H9 (cell line): ENCODE data around the gene TCP10L. TPM values are rescaled to one million over a fixed set of nuclear protein-coding genes. Genes with fewer than 3 reads are reported as not detected.

Source experiments
- DNase-seq: peaks from one replicate; pipeline ENCODE4 v3.0.0-alpha.2; 2017
- H2AFZ ChIP-seq: one replicate; pipeline ENCODE4 v1.6.1; 2013; ENCODE audit warnings: mild to moderate bottlenecking, low read length, control low read depth, moderate library complexity
- H2AK5ac ChIP-seq: 2 replicates; pipeline ENCODE4 v1.6.1; 2013; ENCODE audit warnings: low read length, control low read depth, mixed read lengths; ENCODE audit not compliant: insufficient read length
- H2BK120ac ChIP-seq: one replicate; pipeline ENCODE4 v1.6.1; 2013; ENCODE audit warnings: low read depth, mild to moderate bottlenecking, low read length, control low read depth, inconsistent platforms; ENCODE audit not compliant: poor library complexity, severe bottlenecking
- H2BK12ac ChIP-seq: 2 replicates; pipeline ENCODE4 v1.6.1; 2013; ENCODE audit warnings: low read length, control low read depth, mixed read lengths, low read depth; ENCODE audit not compliant: insufficient read length
- H2BK15ac ChIP-seq: 2 replicates; pipeline ENCODE4 v1.6.1; 2013; ENCODE audit warnings: low read depth, low read length, control low read depth
- H2BK20ac ChIP-seq: one replicate; pipeline ENCODE4 v1.6.1; 2013; ENCODE audit warnings: low read depth, mild to moderate bottlenecking, low read length, control low read depth, inconsistent platforms; ENCODE audit not compliant: poor library complexity, severe bottlenecking
- H2BK5ac ChIP-seq: 2 replicates; pipeline ENCODE4 v1.6.1; 2013; ENCODE audit warnings: low read length, control low read depth, mixed read lengths; ENCODE audit not compliant: insufficient read length
- H3K14ac ChIP-seq: 2 replicates; pipeline ENCODE4 v1.6.1; 2013; ENCODE audit warnings: low read length, control low read depth; ENCODE audit not compliant: insufficient read depth
- H3K18ac ChIP-seq: 2 replicates; pipeline ENCODE4 v1.6.1; 2013; ENCODE audit warnings: low read depth, mild to moderate bottlenecking, mixed read lengths, low read length, control low read depth; ENCODE audit not compliant: insufficient read length
- H3K23ac ChIP-seq: 2 replicates; pipeline ENCODE4 v1.6.1; 2013; ENCODE audit warnings: low read length, control low read depth, mixed read lengths, low read depth; ENCODE audit not compliant: insufficient read length
- H3K23me2 ChIP-seq: 2 replicates; pipeline ENCODE4 v1.6.1; 2013; ENCODE audit warnings: low read depth, mild to moderate bottlenecking, mixed read lengths, low read length, control low read depth; ENCODE audit not compliant: insufficient read length, poor library complexity, severe bottlenecking
- H3K27ac ChIP-seq: 2 replicates; pipeline ENCODE4 v1.5.1; 2013; ENCODE audit warnings: low read length, control low read depth, mixed read lengths, low read depth; ENCODE audit not compliant: insufficient read length
- H3K27me3 ChIP-seq: 2 replicates; pipeline ENCODE4 v1.6.1; 2013; ENCODE audit warnings: low read length, control low read depth, inconsistent platforms; ENCODE audit not compliant: insufficient read depth
- H3K4ac ChIP-seq: 2 replicates; pipeline ENCODE4 v1.6.1; 2013; ENCODE audit warnings: low read depth, mild to moderate bottlenecking, control low read depth, inconsistent platforms, low read length, moderate library complexity
- H3K4me1 ChIP-seq: 2 replicates; pipeline ENCODE4 v1.6.1; 2013; ENCODE audit warnings: low read length, control low read depth, inconsistent platforms; ENCODE audit not compliant: insufficient read depth
- H3K4me2 ChIP-seq: 2 replicates; pipeline ENCODE4 v1.6.1; 2013; ENCODE audit warnings: low read length, control low read depth, mixed read lengths; ENCODE audit not compliant: insufficient read length, insufficient read depth
- H3K56ac ChIP-seq: 2 replicates; pipeline ENCODE4 v1.6.1; 2013; ENCODE audit warnings: low read depth, mild to moderate bottlenecking, mixed read lengths, low read length, control low read depth; ENCODE audit not compliant: insufficient read length
- H3K79me1 ChIP-seq: 2 replicates; pipeline ENCODE4 v1.6.1; 2013; ENCODE audit warnings: low read depth, mild to moderate bottlenecking, moderate library complexity, low read length, control low read depth, inconsistent platforms; ENCODE audit not compliant: insufficient read depth, poor library complexity, severe bottlenecking
- H3K79me2 ChIP-seq: 2 replicates; pipeline ENCODE4 v1.6.1; 2013; ENCODE audit warnings: low read length, control low read depth, inconsistent platforms; ENCODE audit not compliant: insufficient read depth
- H3K9ac ChIP-seq: 2 replicates; pipeline ENCODE4 v1.6.1; 2013; ENCODE audit warnings: low read length, control low read depth, mixed read lengths; ENCODE audit not compliant: insufficient read length; ENCODE audit errors: extremely low read depth
- H3K9me3 ChIP-seq: one replicate; pipeline ENCODE4 v1.6.1; 2013; ENCODE audit warnings: low read depth, low read length, inconsistent platforms; ENCODE audit not compliant: control insufficient read depth
- H3T11ph ChIP-seq: one replicate; pipeline ENCODE4 v1.6.1; 2013; ENCODE audit warnings: mild to moderate bottlenecking, low read length, control low read depth, inconsistent platforms
- H4K20me1 ChIP-seq: one replicate; pipeline ENCODE4 v1.6.1; 2013; ENCODE audit not compliant: control insufficient read depth, insufficient read length, insufficient read depth
- H4K5ac ChIP-seq: 2 replicates; pipeline ENCODE4 v1.6.1; 2013; ENCODE audit warnings: low read depth, mild to moderate bottlenecking, mixed read lengths, low read length, control low read depth; ENCODE audit not compliant: insufficient read length
- H4K8ac ChIP-seq: replicated peaks from 2 replicates; pipeline ENCODE4 v1.6.1; 2013; ENCODE audit warnings: low read length, control low read depth, mixed read lengths, low read depth; ENCODE audit not compliant: insufficient read length
- H4K91ac ChIP-seq: 2 replicates; pipeline ENCODE4 v1.6.1; 2013; ENCODE audit warnings: low read depth, mild to moderate bottlenecking, moderate library complexity, mixed read lengths, low read length, control low read depth; ENCODE audit not compliant: insufficient read length
- H3K27ac Mint-ChIP-seq, 3 experiments: 2 replicates in 2 of 3; 3 replicates in 1 of 3; pipeline ENCODE4 v1.8.0; 2020 to 2021; ENCODE audit warnings: mixed read lengths in 3 of 3, mild to moderate bottlenecking in 1 of 3, moderate library complexity in 1 of 3
- H3K27me3 Mint-ChIP-seq: 2 replicates; pipeline ENCODE4 v1.8.0; 2021; ENCODE audit warnings: low read depth, mild to moderate bottlenecking, moderate library complexity, mixed read lengths
- H3K36me3 Mint-ChIP-seq, 3 experiments: 2 replicates in 2 of 3; 3 replicates in 1 of 3; pipeline ENCODE4 v1.8.0; 2020 to 2021; ENCODE audit warnings: low read depth in 3 of 3, mixed read lengths in 3 of 3; ENCODE audit not compliant: insufficient read depth in 1 of 3
- H3K4me1 Mint-ChIP-seq, 2 experiments: 2 replicates each; pipeline ENCODE4 v1.8.0; 2020; ENCODE audit warnings: mixed read lengths in 2 of 2
- H3K4me3 Mint-ChIP-seq, 2 experiments: 2 replicates in 1 of 2; 3 replicates in 1 of 2; pipeline ENCODE4 v1.8.0; 2020 to 2021; ENCODE audit warnings: mild to moderate bottlenecking in 2 of 2, mixed read lengths in 2 of 2, moderate library complexity in 1 of 2
- H3K9me3 Mint-ChIP-seq, 2 experiments: 2 replicates in 1 of 2; 3 replicates in 1 of 2; pipeline ENCODE4 v1.8.0; 2020; ENCODE audit warnings: mild to moderate bottlenecking in 2 of 2, mixed read lengths in 2 of 2, moderate library complexity in 1 of 2
- WGBS: extraction: QIAGEN DNeasy Blood & Tissue Kit; methylation state at CpG from one replicate; pipeline ENCODE4 v1.1.7; 2013; ENCODE audit warnings: missing lambda C conversion rate, low lambda C conversion rate, mixed read lengths; ENCODE audit not compliant: insufficient read length; ENCODE audit errors: extremely low coverage; 5-methylcytosine and 5-hydroxymethylcytosine counted together
- total RNA-seq: library from RNA; stranded (reverse); gene quantifications from 2 replicates; pipeline ENCODE4 v1.2.1, GENCODE V29; 2021
- TF ChIP-seq, protein P1 (sequence below): fragments of 200-600 bp; sonication (generic); conservative IDR thresholded peaks from 3 replicates; pipeline ENCODE4 v1.8.0; 2021; ENCODE audit warnings: antibody characterized with exemption, mild to moderate bottlenecking

TCP10L gene
- total RNA-seq, 1 experiment from 2014 or later, result 5.1 TPM

DNA sequence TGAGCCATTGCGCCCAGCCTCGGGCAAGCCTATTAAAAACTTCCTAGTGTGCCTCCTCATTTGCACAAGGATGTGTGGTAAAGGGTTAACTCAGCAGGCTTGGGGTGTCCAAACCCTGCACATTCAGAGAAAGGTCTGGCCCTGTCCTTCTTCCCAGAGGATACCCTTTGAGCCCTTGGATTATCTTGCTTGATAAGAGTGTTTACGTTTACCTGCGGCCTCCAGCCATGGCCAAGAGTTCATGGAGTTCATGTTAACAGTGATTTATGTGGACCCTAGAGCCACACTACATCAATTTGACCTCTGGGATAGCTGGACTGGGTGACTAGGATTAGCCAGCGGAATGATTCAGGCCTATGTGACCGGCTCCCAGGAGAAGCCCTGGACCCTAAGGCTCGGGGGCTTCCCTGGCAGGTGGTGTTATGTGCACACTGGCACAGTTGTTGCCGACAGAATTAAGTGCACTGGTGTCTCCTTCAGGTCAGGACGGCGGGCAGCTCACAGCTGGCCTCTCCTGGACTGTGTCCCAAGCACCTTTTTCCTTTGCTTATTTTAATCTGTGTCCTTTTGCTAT, 7.7 kb upstream of the TCP10L start:
- H3K14ac ChIP-seq, result no peak overlapping the region
- H3K4me1 ChIP-seq, result no peaks in the 10 kb centered on the region

More for the DNA sequence above, 7.7 kb upstream of the TCP10L start:
- H2AFZ ChIP-seq, result no peak overlapping the region
- H3K56ac ChIP-seq, result no peak overlapping the region
- no peak overlapping the region for H2BK15ac ChIP-seq
- no peaks in the 10 kb centered on the region for H3K9me3 Mint-ChIP-seq
- DNase-seq, result no peak
- H2BK12ac ChIP-seq, result no peak overlapping the region
- no peak overlapping the region; a peak in 1 of 5 replicates for H3K4me3 Mint-ChIP-seq
- H3K27me3 Mint-ChIP-seq, result no peaks in the 10 kb centered on the region
- no peak overlapping the region for H3K18ac ChIP-seq
- H3T11ph ChIP-seq, result no peak overlapping the region
- no peak overlapping the region for H2BK120ac ChIP-seq
- H3K27ac Mint-ChIP-seq, result peak overlapping the region in 1 of 3 experiments; percentile 44; a peak in 1 of 7 replicates
- H3K79me1 ChIP-seq, result no peaks in the 10 kb centered on the region
- H3K36me3 Mint-ChIP-seq, result peaks cover 2 to 15% (median 8%) of the 10 kb centered on the region in 3 experiments; a peak in 5 of 7 replicates
- no peaks in the 10 kb centered on the region for H3K23me2 ChIP-seq
- WGBS, result no CpG with 5 or more reads among the region's 10 CpGs
- no peak overlapping the region for H2BK20ac ChIP-seq
- H3K4me1 Mint-ChIP-seq, result 0 out of 4 replicates have a peak, but pooled peaks cover 0 to 3% of the 10 kb centered on the region in 2 experiments
- H3K23ac ChIP-seq, result no peak overlapping the region
- H3K79me2 ChIP-seq, result no peaks in the 10 kb centered on the region
- no peaks in the 10 kb centered on the region for H4K20me1 ChIP-seq
- H3K9me3 ChIP-seq, result no peaks in the 10 kb centered on the region
- no peak overlapping the region for H4K8ac ChIP-seq
- H4K91ac ChIP-seq, result no peak overlapping the region
- H4K5ac ChIP-seq, result no peak overlapping the region
- H2AK5ac ChIP-seq, result no peak overlapping the region
- TF ChIP-seq, protein P1, sequence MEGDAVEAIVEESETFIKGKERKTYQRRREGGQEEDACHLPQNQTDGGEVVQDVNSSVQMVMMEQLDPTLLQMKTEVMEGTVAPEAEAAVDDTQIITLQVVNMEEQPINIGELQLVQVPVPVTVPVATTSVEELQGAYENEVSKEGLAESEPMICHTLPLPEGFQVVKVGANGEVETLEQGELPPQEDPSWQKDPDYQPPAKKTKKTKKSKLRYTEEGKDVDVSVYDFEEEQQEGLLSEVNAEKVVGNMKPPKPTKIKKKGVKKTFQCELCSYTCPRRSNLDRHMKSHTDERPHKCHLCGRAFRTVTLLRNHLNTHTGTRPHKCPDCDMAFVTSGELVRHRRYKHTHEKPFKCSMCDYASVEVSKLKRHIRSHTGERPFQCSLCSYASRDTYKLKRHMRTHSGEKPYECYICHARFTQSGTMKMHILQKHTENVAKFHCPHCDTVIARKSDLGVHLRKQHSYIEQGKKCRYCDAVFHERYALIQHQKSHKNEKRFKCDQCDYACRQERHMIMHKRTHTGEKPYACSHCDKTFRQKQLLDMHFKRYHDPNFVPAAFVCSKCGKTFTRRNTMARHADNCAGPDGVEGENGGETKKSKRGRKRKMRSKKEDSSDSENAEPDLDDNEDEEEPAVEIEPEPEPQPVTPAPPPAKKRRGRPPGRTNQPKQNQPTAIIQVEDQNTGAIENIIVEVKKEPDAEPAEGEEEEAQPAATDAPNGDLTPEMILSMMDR, result no peak
- no peak overlapping the region for H3K27ac ChIP-seq
- H3K4me2 ChIP-seq, result no peak overlapping the region
- H2BK5ac ChIP-seq, result no peak overlapping the region
- no peaks in the 10 kb centered on the region for H3K27me3 ChIP-seq
- H3K9ac ChIP-seq, result no peak overlapping the region
- no peak overlapping the region for H3K4ac ChIP-seq
